GM19351 (cell line): Measurements from ENCODE around the gene SPOCD1.

Experiments
- ATAC-seq: cut with Tn5 transposase; IDR thresholded peaks from one replicate; pipeline ENCODE4 v1.9.1; 2021; ENCODE audit warnings: mild to moderate bottlenecking, moderate library complexity; ENCODE audit not compliant: unreplicated experiment

Gene SPOCD1

DNA sequence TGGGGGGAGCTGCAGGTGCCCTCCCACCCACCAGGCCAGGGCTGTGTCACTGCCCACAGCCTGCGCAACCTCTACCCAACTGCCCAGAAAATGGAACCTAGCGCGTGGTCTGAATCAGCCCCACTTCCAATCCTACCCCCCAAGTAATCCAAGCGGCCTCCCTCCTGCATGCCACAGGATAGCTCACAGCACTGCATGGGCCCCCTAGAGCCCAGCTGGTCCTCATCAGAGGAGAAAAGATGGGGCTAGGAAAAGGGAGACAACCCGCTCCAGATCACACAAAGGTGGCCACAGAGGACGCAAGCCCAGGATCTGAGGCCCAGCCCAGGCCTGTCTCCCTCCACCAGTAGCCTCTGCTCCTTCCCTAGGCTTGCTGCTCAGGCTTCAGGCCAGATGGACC lies 57.8 kb downstream of the SPOCD1 start:
- no peak for ATAC-seq

- ATAC-seq = no peak
Measured at GRCh38 chr1:31757204-31757679, 58.6 kb downstream of the SPOCD1 start.

DNA sequence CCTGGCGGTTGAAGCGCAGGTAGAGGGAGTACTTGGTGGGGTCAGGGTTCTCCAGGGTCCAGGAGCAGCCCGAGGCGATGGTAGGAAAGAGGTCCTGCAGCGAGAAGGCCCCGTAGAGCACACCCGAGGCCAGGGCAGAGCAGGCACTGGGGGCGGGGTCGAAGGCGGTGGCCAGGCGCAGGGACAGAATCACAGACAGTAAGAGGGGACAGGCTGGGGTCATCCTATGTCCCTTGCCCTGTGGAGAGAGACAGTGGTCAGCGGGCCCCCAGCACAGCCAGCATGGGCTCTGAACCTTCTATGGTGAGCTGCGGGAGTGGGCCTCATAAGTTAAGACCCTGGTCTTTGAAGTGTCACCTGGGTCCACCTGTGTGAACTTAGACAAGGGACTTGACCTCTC lies 59.2 kb downstream of the SPOCD1 start:
- ATAC-seq = no peak

GRCh38 chr1:31755850-31756492 lies 59.9 kb downstream of the SPOCD1 start:
- no peak for ATAC-seq

- ATAC-seq = no peak
Measured at GRCh38 chr1:31755197-31755611, 60.6 kb downstream of the SPOCD1 start.

- no peak for ATAC-seq
Measured at GRCh38 chr1:31754397-31754796, 61.4 kb downstream of the SPOCD1 start.

DNA sequence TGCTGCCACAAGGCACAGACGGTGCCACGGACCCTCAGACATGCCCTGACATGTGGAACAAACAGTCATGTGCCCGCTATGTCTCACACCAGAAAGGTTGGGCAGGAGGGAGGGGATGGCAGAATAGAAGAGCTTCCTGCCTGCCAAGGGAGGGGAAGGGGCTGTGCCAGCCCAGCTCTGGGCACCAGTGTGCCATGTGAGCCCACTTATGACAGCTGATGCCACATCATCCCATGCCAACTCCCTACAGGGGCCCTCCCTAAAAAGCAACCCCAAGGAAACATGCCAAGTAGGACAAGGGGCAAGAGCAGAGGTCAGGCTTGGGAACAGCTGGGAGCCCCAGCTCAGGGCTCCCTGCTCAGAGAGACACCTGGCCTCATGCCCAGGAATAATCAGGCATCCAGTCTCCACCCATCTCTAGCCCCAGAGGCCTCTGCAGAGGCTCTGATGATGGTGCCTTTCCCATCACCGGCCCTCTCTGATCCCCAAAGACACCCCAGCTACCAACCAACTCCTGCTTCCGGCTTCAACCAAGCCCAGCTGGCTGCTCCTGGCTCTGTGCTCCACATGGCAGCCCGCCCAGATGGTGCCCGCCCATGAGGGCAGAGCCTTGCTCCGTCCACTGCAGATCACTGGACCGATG lies 62.0 kb downstream of the SPOCD1 start:
- ATAC-seq = no peak

DNA sequence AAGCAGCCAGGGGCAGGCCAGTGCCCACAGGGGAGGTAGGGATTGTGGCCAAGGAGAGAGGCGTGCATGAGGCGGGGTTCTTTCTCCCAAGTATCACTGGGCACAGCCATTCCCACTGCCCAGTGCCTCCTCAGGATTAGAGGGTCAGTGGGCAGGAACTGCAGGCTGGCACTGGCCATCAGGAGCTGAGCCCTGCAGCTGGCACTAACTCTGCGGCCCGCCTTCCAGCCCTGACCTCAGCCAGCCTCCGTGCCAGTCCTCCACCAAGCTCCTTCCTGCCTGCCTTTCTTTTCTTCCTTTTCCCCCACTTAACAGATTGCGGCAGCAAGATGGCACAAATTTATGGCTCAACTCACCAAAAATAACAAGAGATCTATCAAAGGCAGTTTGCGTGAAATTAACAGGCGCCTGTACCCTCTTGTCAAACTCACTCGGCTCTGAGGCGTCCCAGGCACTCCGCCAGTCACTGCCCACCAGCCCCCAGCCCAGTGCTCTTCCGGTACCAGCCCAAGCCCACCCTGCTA lies 62.8 kb downstream of the SPOCD1 start:
- ATAC-seq = no peak

- no peak for ATAC-seq
Measured at GRCh38 chr1:31752258-31752657, 63.6 kb downstream of the SPOCD1 start.

DNA sequence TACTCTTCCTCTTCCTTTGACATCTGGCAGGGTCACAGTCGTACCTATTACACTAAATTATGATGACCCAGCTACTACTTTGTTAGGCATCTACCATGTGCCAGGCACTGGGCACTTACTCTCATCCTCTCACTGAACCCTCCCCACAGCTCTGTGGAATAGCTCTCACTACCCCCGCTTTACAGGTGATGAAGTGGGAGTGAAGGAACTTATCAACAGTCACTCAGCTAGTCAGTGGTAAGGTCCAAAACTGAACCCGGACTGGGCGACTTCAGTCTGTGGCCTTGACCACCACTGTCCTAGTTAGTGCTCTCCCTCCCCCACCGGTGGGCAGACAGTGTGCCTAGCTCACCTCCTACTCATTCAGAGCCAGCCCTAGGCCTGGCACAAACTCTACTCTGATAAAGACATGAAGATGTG lies 64.0 kb downstream of the SPOCD1 start:
- ATAC-seq = no peak

- no peak for ATAC-seq
Measured at GRCh38 chr1:31750858-31751510, 64.8 kb downstream of the SPOCD1 start.

- ATAC-seq = no peak
Measured at GRCh38 chr1:31749785-31750735, 65.8 kb downstream of the SPOCD1 start.

DNA sequence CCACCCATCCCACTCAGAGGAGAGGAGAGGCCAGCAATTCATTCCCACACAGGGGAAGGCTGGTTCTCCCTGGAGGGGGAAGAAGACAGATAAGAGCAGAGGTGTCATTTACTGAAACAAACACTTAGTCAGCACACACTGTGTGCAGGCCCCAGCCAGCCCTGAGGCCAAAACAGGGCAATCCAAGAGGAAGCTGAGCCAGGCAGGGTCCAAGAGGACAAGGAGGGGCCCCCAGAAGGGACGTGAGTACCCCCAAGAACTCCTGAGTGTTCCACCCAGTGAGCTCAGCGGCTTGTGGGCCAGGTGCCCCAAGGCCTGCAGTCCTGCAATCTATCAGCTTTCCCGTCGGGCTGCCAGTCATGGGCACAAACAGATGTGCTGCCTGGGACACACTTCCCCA lies 67.5 kb downstream of the SPOCD1 start:
- no peak for ATAC-seq

GRCh38 chr1:31747304-31747703 lies 68.5 kb downstream of the SPOCD1 start:
- ATAC-seq = no peak

DNA sequence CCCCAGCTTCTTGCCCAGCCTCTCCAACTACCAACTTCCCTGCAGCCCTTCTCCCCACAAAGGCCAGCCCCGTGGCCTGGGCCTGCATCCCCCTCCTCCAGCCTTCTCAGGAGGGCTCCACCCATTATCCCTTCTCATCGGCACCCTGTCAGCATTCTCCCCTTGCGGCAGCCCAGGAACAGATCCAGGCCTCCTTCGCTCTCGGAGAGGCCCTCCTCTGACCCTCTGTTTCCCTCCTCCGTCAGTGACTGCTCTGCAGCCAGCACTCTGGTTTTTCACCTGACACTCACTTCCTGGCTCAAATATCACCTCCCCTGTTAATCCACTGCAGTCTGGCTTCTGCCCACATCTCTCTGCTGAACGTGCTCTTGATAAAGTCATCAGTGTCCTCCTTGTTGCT lies 69.1 kb downstream of the SPOCD1 start:
- no peak for ATAC-seq

GRCh38 chr1:31745946-31746670 lies 69.7 kb downstream of the SPOCD1 start:
- ATAC-seq = no peak

- ATAC-seq = no peak
Measured at GRCh38 chr1:31745096-31745945, 70.5 kb downstream of the SPOCD1 start.

- ATAC-seq = peak; percentile 83
Measured at GRCh38 chr1:31744165-31744888, 71.5 kb downstream of the SPOCD1 start.
